Psoas muscle (tissue), 8 donors: ENCODE measurements around the gene FER. TPM values are rescaled to one million over a fixed set of nuclear protein-coding genes. Genes with fewer than 3 reads are reported as not detected.

Experiments
- ATAC-seq, 4 donors: fragments of 200-7000 bp; cut with Tn5 transposase; one replicate each; pipeline ENCODE4 v1.9.1; 2020; ENCODE audit warnings: moderate library complexity in 3 of 4, mild to moderate bottlenecking in 2 of 4
- DNase-seq, 2 donors: peaks; one replicate each; pipeline ENCODE4 v3.0.0-alpha.2; 2020
- H3K27ac ChIP-seq: fragments of 200-600 bp; one replicate; pipeline ENCODE4 v1.8.0; 2022
- H3K27me3 ChIP-seq, 3 donors: fragments of 200-600 bp in 1 of 3; one replicate each; pipeline versions ENCODE4 v1.6.1 to v1.8.0; 2013 to 2022; ENCODE audit warnings: low read length in 2 of 3, mild to moderate bottlenecking in 2 of 3, moderate library complexity in 1 of 3; ENCODE audit not compliant: insufficient read depth in 3 of 3
- H3K36me3 ChIP-seq, 2 donors: fragments of 200-600 bp in 1 of 2; one replicate each; pipeline versions ENCODE4 v1.6.1 to v1.8.0; 2013 to 2022; ENCODE audit warnings: low read depth in 1 of 2, mild to moderate bottlenecking in 1 of 2, moderate library complexity in 1 of 2; ENCODE audit not compliant: insufficient read depth in 1 of 2
- H3K4me1 ChIP-seq: fragments of 200-600 bp; one replicate; pipeline ENCODE4 v1.8.0; 2022
- H3K4me3 ChIP-seq: fragments of 200-600 bp; one replicate; pipeline ENCODE4 v1.8.0; 2022; ENCODE audit warnings: mild to moderate bottlenecking
- H3K9me3 ChIP-seq: fragments of 200-600 bp; one replicate; pipeline ENCODE4 v1.8.0; 2022
- CTCF ChIP-seq: fragments of 200-600 bp; IDR thresholded peaks from one replicate; pipeline ENCODE4 v1.8.0; 2022; ENCODE audit warnings: antibody characterized with exemption
- WGBS, 3 donors: extraction: QIAGEN DNeasy Blood & Tissue Kit; methylation state at CpG; one replicate each; pipeline versions ENCODE4 v1.1.6 to v1.1.7; 2013; 5-methylcytosine and 5-hydroxymethylcytosine counted together
- intact Hi-C, 2 donors: fragments of 100-400 bp; cut with DNase I; formaldehyde crosslinking; loops; one replicate each; pipeline versions ENCODE4 v1.11.0 to v1.14.2; 2022
- polyA plus RNA-seq, 3 donors: library from polyadenylated mRNA; stranded (reverse); fragments of 200-250 nt; gene quantifications; one replicate each; pipeline ENCODE4 v1.2.3, GENCODE V29; 2013
- total RNA-seq, 4 donors: library from RNA; stranded (reverse); fragmentation: NEBNext Ultra II Directional in 2 of 4; extraction: Animal tissue kit (Norgen Biotek cat#: 25700) in 2 of 4; gene quantifications; one replicate each; pipeline versions ENCODE4 v1.2.1 to v1.2.4, GENCODE V29; 2021 to 2023
- donor health status: healthy with polysubstance abuse.
- donor health status: DM: no; HTN: no; CAD: no; lungs with moderate emphysema.
- donor health status: Bipolar disorder and iron deficiency.
- donor health status: healthy.
- donor health status: DM: yes; HTN: yes; CAD: no.
- donor health status: DM: no; HTN: no; CAD: no.
- donor health status: DM: no; HTN: no; CAD: no.
- donor health status: DM: yes; HTN: yes; CAD: no.

The FER gene
- total and polyA plus RNA-seq, 7 donors = 0.66 to 7.6 (median 4.6) TPM

GRCh38 chr5:109136906-109137305 is 389.2 kb downstream of the FER start:
- H3K36me3 ChIP-seq = no peaks in the 10 kb centered on the region
- DNase-seq = no peak
- H3K4me3 ChIP-seq = no peak overlapping the region
- no peak overlapping the region for H3K27ac ChIP-seq
- intact Hi-C loops = no loop called here
- no peaks in the 10 kb centered on the region for H3K27me3 ChIP-seq
- H3K9me3 ChIP-seq = no peaks in the 10 kb centered on the region
- H3K4me1 ChIP-seq = peaks cover 3% of the 10 kb centered on the region
- no peak for ATAC-seq
- WGBS, 3 donors = 91 to 96% (median 95%) methylated on average over 2 of the region's 2 CpGs
- TF ChIP-seq CTCF = no peak

DNA sequence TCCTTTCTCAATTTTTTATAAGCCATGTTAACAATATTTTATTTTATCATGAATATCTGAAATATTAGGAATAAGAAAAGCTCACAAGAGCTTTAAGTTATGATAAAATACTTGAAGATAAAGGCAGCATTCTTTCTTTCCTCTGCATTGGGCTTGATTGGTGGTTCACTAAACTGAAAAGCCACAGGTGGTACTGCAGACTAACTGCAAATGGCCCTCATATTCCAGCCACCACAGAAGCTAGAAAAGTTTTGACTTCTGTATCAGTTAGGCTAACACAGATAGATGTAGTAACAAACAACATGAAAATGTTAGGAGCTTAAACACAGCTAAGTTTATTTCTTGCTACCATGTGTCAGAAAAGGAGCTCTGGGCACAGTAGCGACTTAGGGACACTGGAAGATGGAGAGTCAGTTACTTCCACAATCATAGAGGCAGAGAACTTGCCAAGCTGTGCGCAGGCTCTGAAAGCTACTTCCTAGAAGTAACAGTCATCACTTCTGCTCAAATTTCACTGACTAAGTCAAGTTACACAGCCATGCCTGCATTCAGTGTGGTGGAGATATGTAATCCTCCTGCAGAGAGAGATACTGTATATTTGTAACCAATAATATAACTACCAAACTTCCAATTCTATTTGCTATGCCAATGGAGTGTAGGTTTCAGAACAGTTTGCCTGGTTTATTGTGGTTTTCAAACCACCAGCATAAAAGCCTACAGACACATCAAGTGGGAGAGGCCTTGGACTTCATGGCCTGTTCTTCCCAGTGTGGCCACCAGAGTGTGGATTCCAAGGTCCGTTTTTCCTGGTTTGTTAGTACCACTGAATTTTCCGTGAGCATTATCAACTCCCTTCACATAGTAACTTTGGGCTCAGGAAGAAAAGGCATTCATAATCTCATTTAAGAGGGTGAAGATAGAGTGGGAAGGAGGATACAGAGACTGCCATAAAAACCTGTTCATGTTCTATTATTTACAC is 393.8 kb downstream of the FER start:
- no peak for TF ChIP-seq CTCF
- Histone ChIP-seq H3K27me3 (no peaks in the 10 kb centered on the region), H3K4me3 (no peak overlapping the region), H3K36me3 (no peaks in the 10 kb centered on the region), H3K9me3 (no peaks in the 10 kb centered on the region), H3K4me1 (peaks cover 3% of the 10 kb centered on the region), H3K27ac (no peak overlapping the region)
- WGBS, 3 donors = 58 to 74% (median 60%) methylated on average over 4 of the region's 4 CpGs
- DNase-seq (peak in 1 of 2 donors; percentile 21), ATAC-seq (peak in 2 of 4 donors; percentile 43 to 76)
- intact Hi-C loops = no loop called here

- Histone ChIP-seq H3K27me3 (no peaks in the 10 kb centered on the region), H3K4me3 (no peak overlapping the region), H3K36me3 (no peaks in the 10 kb centered on the region), H3K4me1 (peaks cover 3% of the 10 kb centered on the region), H3K9me3 (no peaks in the 10 kb centered on the region), H3K27ac (no peak overlapping the region)
- TF ChIP-seq CTCF = no peak
- ATAC-seq (no peak), DNase-seq (no peak)
- intact Hi-C loops = no loop called here
These were observed 395.3 kb downstream of the FER start for GRCh38 chr5:109143031-109143430.

DNA sequence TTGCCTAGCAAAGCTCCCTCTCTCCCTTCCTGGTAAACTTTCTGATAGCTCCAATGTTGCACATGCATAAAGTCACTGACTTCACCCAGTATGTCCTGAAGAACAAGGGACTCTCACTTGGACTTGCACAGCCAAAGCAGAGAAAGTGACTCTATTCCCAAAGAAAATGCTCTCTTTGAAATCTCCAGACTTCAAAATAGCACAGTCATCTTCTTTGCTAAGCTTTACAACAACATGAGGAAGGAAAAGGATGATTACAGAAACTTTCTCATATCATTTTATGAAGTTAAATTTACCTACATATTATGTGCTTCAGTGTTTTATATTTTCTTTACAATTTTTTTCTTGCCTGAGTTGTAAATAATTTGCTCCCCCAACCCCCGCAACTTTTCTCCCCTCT is 397.4 kb downstream of the FER start:
- no peak for TF ChIP-seq CTCF
- no peaks in the 10 kb centered on the region for H3K36me3 ChIP-seq
- H3K27ac ChIP-seq = no peak overlapping the region
- H3K27me3 ChIP-seq = no peaks in the 10 kb centered on the region
- DNase-seq (no peak), ATAC-seq (no peak)
- intact Hi-C loops = no loop called here
- H3K4me3 ChIP-seq = no peak overlapping the region
- WGBS, 3 donors = 93 to 97% (median 94%) methylated on average over 1 of the region's 1 CpG
- peaks cover 3% of the 10 kb centered on the region for H3K4me1 ChIP-seq
- H3K9me3 ChIP-seq = no peaks in the 10 kb centered on the region
